Measurements from ENCODE around the gene FCMR.

The FCMR gene

DNA sequence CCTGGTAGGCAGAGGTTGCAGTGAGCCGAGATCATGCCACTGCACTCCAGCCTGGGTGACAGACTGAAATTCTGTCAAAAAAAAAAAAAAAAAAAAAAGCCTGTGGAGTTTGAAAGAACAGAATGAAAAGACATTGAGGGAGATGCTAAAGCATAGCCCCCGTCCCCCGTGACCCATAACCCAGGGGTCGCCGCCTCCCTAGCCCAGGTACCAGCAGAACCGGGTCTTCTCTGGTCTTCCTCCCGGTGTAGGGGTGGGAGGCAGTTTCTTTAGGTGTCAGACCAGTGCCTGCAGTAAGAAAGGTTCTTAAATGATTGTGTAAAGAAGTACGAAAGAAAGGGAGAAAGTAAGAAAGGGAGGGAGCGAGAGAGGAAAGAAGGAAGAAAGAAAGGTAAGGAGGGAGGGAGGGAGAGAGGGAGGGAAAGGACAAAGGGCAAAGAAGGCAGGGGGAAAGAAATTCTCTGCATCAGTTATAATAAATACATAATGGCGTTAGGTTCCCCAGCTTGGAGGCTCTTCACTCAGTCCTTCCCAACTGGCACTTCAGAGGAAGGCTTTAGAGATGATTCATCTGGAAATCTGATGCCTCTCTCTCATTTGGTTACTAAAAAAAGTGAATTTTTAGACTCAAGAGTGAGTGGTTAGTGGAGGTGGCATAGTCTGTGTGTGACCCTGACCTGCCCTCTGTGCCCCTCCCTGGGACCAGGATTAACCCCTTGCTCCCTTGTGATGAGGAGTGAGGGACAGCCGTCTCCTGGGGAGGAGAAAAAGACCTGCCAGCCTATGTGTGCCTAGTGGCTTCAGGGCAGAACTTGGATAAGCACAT lies 23.4 kb downstream of the FCMR start:
- no peak for DNase-seq

DNA sequence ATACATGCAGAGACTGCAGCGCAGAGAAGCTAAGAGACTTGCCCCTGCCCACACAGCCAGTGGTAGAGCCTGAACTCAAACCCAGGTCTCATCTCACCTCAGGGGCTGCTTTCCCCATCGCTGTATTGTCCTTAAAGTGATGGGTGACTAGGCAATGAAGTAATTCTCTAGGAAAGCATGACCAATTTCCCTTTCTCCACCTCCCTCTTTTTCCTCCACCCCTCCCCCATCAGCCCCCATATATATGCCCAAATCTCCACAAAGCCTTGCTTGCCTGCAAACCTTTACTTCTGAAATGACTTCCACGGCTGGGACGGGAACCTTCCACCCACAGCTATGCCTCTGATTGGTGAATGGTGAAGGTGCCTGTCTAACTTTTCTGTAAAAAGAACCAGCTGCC lies 24.6 kb downstream of the FCMR start, which contains the start of gene IL24:
Gene IL24 (plus strand): TSS at position 269 of the 400 bp plus-strand sequence. CDS start 390 bp downstream, outside the sequence.
- peak; percentile 62 for DNase-seq

DNA sequence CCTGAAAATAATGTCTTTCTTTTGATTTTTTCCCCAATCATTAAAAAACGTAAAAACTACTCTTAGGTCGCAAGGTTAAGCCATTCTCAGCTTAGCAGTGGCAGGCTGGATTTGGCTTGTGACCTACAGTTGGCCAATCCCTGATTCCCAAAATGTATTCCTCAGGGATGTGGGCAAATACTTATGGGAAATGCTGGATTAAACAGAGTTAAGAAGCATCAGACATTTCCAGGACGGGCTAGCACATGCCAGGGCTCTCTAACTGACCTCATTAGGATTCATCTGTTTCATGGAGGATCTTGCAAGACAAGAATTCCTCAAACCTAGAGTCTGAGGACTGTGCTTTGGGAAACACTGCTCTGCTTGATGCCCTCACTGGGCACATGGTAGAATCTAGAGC lies 25.5 kb downstream of the FCMR start:
- DNase-seq = no peak

DNA sequence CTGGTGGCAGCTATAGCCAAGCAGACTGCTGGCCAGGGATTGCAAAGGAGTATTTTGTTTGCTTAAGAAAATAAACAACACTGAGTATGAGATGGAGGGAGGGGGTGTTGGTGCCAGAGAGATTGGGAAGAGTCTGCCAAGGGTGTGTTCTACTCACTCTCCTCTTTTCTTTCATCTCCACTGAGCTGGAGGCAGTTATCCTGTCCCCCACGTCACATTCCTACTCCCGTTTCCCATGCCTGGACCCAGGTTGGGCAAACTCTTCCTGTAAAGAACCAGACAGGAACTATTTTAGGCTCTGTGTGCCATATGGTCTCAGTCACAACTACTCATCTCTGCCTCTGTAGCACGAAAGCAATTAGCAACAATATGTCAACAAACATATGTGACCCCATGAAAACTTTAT lies 25.9 kb downstream of the FCMR start:
- DNase-seq = no peak

DNA sequence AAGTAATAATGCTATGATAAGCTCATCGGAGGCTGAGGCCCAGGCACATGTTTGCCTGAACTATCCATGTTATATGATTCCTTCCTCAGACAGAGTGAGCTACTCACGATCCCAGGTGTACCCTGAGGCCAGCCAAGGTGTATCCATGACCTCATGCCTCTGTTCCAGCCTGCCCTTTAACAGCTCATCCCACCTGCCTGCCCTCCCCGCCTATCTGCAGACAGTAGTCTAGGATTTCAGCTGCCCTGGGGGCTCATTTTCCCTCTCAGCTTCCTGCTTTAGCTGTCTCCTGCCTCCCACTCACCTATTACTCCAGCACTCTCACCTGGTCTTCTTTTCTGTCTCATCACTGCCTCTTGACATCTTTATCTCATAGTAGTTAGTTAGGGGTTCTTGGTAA lies 26.4 kb downstream of the FCMR start:
- no peak for DNase-seq

DNA sequence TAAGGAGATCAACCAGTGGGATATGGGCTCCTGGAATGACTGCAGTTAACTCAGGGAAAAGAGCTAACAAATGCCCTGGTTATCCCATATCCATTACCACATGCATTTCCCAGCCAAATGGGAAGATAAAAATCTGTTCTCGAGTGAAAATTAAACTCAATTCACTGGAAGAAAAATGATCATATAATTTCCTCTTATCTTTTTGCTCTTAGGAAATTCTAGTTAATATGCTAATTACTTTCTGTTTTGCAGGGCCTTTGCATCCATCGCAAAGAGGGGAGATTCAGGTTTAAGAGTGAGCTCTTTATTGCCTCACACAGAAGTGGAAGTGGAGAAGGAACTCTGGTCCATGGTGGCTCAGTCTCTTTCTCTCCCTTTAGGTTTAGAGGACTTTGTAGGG lies 28.4 kb downstream of the FCMR start:
- no peak for DNase-seq

DNA sequence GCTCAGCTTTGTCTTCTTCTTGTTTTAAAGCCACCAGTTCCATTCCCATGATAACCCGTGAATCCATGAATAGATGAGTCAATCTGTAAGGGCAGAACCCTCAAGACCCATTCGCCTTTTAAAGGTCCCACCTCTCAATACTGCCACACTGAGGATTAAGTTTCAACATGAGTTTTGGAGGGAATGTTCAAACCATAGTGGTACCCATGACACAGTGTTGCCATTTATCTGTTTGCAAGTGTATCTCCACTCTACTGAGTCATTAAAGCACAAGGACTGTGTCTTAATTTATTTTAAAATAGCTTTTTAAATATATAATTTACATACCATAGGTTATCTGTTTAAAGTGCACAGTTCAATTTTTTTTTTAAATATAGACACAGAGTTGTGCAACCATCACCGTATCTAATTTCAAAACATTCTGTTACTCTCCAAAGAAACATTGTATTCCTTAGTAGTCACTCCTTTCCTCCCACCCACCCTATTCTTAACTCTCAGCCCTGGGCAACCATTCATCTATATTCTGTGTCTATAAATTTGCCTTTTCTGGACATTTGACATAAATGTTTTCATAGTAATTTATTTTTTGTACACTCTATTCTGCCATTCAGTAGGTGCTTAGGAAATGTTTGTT lies 29.3 kb downstream of the FCMR start:
- no peak for DNase-seq

DNA sequence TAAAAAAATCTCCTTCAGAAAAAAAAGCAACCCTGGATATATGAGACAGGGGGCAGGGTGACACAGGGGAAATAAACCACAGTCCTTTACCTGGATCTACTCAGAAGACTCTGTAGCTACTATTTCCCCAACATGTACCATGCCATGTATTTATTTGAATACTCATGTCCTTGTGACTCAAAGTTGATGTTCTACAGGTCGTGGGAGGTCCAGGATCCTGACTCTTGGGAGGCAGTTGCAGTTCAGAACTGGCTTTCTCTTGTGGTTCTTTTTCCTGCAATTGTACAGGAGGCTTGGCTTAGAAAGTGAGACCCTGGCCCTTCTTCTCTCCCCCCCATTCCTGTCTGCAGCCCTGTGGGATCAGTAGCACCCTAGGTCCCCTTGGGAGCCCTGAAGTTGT lies 30.3 kb downstream of the FCMR start:
- no peak for DNase-seq

DNA sequence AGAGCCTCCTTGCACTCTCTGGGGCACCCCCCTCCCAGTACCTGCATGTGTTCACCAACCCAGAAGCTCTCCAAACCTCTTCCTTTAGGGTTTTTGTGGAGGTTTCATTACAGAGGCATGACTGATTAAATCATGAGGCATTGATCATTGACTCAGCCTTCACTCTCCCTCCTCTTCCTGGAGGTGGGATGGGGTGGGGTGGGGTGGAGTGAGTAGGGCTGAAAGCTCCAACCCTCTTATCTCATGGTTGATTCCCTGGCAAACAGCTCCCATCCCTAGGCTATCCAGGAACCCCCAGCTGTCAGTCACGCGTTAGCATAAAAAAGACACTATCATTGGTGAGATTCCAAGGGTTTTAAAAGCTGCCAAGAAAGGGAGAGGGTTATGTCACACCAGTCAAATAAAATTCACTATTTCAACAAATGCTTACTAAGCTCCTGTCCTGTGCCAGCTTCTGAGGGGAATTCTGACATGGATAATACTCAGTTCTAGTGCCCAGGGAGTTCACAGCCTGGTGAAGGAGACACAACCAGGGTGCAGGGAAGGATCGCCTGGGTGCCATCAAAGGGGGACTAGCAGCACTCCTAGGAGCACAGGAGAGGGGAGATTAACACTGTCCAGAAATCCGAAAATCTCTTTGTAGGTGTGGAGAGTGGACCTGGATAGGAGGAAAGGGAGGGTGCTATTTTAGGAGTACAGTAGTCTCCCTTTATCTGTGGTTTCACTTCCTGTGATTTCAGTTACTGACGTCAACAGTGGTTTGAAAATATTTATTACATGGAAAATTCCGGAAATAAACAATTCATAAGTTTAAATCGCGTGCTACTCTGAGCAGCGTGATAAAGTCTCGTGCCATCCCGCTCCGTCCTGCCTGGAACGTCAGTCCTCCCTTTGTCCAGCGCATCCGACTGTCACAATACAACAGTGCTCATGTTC lies 31.3 kb downstream of the FCMR start:
- DNase-seq = no peak

DNA sequence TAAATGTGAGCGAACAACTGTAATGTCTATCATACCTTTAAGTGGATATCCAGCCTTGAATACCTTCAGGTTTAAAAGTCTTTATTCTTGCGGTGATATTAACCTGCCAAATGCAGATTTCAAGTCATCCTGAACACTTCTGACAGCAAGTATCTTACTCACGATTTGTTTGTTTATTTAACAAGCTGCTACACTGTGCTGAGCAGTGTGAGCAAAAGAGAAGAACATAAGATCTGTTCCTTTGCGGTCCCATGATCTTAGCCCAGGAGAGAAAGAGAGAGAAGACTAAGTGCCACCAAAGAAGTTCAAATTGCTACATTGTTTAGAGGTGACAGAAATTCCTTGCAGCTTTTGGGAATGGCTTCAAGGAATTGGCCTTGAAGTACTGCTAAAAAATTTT lies 34.0 kb downstream of the FCMR start:
- no peak for DNase-seq

DNA sequence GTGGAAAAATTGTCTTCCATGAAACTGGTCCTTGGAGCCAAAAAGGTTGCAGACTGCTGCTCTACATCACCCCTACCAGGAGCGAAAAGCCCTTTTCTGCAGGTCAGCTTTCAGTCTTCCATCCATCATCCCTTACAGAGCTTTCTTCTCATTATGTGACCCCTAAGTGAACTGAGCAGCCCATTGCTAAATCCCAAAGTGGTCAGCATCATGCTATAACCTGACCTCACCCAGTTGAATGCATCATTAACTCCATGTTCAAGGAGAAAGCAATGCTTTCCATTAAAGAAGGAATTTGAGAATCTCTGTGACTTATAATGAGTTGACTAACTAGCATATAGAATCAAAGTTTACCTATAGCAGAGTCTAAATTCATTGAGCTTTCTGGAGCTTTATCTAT lies 34.9 kb downstream of the FCMR start:
- no peak for DNase-seq

DNA sequence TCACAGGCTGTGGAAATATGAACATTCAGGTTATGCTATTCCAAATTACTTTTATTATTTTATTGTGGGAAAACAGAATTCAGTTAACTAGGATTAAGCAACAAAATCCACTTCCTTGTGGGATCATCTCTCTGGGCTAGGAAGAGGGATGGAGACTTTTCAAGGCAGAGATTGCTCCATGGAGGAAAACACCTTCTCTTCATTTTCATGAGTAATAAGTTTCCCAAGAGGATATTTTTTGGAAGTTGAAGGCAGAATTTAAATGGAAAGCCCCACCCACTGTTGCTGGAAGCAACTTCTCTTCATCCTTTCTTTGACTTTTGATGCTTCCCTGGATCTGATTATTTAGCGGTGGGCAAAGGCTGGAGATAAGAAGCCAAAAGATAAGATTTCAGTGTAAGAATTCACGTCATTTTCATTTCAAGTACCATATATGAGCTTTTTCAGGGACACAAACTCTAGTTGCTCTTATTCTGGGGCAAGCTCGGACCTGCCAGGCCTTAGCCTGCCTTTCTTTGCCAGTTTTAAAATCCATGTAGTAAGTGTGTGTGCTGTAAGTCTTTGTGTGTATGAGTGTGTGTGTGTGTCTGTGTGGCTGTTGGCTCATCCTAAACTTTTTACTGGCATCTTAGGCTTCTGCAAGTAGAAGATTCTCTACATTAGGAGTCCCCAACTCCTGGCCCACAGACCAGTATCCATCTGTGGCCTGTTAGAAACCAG lies 36.2 kb downstream of the FCMR start:
- no peak for DNase-seq

DNA sequence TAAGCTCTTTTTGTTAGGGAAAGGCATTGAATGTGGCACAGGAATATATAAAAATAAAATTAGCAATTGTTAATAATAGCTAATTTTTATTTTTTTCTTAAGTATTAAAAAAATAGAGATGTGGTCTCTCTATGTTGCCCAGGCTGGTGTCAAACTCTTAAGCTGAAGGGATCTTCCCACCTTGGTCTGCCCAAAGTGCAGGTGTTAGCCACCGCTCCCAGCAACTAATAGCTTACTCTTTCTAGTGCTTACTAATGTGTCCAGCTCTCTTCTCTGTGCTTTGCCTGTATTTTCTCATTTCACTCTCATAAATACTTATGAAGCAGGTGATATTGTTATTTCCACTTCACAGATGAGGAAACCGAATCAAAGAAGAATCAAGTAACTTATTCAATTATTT lies 37.9 kb downstream of the FCMR start:
- no peak for DNase-seq

DNA sequence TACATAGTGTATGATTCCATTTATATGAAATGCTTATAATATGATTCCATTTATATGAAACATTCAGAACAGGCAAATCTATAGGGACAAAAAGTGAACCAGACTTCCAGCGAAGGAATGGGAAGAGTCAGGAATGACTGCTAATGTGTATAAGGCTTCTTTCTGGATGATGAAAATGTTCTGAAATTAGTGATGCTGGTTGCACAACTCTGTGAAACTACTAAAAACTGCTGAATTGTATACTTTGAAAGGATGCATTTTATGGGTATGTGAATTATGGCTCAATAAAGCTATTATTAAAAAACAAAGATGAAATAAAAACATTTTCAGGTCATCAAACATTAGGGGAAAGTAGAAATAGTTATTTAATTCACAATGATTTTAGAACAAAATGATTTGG lies 38.6 kb downstream of the FCMR start:
- DNase-seq = no peak

DNA sequence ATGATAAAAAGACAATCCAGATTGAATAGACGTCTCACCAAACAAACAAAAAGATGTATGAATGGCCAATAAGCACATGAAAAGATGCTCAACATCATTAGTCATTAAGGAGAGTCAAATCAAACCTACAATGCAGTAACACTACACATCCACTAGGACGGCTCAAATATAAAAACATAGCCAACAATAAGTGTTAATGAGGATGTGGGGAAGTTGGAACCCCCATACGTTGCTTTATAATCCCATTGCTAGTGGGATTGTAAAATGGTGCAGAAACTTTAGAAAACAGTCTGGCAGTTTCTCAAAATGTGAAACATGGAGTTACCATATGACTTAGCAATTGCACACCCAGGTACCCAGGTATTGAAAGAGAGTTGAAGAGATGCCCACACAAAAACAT lies 39.2 kb downstream of the FCMR start:
- DNase-seq = no peak

DNA sequence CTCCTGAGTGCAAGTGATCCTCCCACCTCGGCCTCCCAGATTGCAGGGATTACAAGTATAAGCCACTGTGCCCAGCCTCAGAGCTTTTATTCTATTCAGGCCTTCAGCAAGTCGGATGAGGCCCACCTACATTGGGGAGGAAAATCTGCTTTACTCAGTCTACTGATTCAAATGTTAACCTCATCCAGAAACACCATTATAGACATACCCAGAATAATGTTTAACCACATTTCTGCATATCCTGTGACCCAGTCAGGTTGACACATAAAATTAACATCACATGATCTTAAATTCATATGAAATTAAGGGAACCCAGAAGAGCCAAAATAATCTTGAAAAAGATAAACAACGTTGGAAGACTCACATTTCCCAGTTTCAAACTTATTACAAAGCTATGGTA lies 41.4 kb downstream of the FCMR start:
- DNase-seq = no peak

DNA sequence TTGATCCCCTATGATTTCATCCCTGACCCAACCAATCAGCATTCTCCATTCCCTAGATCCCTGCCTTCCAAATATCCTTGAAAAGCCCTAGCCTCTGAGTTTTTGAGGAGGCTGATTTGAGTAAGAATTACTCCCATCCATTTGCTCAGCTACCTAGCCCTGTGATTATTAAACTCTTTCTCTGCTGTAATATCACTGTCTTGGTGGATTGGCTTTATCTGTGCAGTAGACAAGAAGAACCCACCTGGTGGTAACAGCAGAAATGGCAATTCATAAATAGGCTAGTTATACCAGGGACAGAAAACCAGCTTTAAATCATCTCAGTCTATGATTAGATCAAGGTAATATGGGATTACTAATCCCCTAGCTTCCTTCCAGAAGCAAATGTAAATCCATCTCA lies 43.3 kb downstream of the FCMR start:
- DNase-seq = no peak

DNA sequence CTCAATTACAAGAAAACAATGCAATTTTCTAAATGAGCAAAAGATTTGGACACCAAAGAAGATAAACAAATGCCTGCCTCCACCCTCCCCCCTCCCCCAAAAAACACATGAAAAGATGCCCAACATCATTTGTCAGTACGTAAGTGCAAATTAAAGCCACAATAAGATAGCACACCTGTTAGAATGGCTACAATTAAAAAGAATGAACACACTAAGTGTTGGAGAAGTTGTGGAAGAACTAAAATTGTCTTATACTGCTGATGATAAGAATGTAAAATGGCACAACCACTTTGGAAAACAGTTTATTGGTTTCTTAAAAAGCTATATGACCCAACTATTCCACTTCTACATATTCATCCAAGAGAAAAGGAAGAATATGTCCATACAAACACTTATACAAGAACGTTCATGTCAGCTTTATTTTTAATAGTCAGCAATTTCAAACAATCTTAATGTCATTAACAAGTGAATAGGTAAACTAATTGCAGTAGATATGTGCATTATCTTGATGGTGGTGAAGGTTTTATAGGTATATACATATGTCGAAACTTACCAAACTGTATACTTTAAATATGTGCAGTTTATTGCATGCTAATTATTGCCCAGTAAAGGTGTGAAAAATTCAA lies 45.9 kb downstream of the FCMR start:
- no peak for DNase-seq

DNA sequence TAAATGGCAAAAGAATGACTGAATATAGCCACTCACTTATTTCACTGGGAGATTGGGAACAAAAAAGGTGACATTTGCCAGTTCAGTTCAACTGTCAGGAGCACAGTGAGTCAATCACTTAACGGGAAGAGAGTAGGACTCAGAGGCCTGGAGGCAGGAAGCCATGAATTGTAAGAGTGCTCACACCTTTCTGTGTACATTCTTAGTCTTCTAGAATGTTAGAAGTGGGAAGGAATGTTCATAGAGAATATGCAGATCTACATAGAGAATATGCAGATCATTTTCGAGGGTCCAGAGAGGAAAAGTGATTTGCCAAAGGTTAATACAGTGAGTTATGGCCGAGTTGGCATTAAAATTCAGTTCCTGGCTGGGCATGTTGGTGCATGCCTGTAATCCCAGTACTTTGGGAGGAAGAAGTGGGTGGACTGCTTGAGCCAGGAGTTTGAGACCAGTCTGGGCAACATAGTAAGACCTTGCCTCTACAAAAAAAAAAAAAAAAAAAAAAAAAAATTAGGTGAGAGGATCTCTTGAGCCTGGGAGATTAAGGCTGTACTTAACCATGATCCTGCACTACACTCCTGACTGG lies 48.0 kb downstream of the FCMR start:
- DNase-seq = no peak

DNA sequence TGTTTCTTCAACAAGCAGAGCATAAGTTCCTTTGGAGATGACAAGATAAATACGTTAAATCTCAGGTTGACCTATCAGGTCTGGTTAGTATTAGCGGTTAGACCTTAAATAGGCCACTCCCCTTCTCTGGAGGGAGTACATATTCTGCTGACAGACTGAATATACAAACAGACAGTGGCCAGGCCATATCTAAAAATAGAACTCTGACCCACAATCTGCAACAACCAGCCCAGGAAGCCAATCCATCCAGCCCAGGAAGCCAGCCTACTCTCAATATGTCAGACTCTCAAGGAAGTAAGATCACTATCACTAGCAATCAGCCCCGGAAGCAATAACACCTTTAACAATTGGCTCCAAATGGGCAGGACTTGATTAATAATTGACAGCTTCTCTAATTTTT lies 49.6 kb downstream of the FCMR start:
- no peak for DNase-seq

DNA sequence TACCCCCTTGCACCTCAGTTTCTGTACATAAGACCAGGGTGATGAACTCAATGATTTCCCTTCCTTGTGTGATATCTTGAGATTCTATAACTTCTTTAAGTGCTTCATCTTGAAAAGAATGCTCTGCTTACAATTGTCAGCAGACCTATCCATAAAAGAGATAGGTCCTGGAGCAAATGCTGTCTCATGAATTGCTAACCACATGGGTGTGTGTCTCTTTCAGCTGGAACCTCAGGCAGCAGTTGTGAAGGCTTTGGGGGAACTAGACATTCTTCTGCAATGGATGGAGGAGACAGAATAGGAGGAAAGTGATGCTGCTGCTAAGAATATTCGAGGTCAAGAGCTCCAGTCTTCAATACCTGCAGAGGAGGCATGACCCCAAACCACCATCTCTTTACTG lies 53.5 kb downstream of the FCMR start:
- DNase-seq = no peak

DNA sequence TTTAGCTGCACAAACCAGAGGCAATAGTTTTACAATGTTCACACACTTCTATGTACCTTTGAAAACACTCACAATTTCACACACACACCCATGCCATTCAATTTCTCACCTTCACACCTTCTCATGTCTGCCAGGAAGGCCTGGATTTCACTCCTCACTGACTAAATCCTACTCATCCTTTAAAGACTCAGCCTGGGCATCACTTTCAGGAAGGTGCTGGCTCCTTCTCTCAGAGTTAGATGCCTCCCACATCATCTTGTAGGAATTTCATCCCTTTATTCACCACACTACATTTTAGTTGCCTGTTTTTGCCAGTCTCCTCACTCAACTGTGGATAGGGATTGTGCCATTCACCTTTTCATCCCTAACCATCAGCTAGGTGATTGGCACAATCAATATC lies 54.0 kb downstream of the FCMR start:
- no peak for DNase-seq
